ENCODE measurements around the gene LPAR3.

DNA sequence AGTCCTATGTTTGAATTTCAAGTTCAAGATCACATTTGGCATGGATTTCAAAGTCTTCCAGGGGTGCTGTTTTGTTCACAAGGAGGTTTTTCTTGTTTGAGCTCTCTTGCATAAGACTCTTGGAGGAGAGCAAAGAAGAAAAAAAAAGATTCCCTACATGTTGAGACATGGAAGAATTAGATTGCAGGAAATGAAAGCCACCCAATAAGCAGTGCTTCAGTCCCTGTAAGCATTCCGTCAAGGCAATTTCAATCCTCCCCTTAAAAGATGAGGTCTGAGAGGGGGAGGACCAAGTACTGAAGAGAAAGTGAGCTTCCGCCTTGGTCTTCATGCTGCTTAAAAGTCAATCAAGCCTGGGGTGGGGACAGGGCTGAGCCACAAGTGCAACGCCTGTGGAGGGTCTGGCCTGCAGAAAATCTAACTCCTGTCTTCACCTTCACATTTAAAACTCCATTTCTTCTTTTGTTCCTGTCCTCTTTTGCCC is 50.2 kb downstream of the LPAR3 start:
- TF ChIP-seq, protein P1, sequence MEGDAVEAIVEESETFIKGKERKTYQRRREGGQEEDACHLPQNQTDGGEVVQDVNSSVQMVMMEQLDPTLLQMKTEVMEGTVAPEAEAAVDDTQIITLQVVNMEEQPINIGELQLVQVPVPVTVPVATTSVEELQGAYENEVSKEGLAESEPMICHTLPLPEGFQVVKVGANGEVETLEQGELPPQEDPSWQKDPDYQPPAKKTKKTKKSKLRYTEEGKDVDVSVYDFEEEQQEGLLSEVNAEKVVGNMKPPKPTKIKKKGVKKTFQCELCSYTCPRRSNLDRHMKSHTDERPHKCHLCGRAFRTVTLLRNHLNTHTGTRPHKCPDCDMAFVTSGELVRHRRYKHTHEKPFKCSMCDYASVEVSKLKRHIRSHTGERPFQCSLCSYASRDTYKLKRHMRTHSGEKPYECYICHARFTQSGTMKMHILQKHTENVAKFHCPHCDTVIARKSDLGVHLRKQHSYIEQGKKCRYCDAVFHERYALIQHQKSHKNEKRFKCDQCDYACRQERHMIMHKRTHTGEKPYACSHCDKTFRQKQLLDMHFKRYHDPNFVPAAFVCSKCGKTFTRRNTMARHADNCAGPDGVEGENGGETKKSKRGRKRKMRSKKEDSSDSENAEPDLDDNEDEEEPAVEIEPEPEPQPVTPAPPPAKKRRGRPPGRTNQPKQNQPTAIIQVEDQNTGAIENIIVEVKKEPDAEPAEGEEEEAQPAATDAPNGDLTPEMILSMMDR (IDR thresholded peaks at IDR 0.05; ENCODE audit: low read depth, low read length, poor library complexity, severe bottlenecking), result no peak
- no peak for TF ChIP-seq EZH2phosphoT487 (IDR thresholded peaks at IDR 0.05; ENCODE audit: borderline replicate concordance, low read length)

All from DOHH2 (cell line).